Measurements from ENCODE around the gene BOK.

DNA sequence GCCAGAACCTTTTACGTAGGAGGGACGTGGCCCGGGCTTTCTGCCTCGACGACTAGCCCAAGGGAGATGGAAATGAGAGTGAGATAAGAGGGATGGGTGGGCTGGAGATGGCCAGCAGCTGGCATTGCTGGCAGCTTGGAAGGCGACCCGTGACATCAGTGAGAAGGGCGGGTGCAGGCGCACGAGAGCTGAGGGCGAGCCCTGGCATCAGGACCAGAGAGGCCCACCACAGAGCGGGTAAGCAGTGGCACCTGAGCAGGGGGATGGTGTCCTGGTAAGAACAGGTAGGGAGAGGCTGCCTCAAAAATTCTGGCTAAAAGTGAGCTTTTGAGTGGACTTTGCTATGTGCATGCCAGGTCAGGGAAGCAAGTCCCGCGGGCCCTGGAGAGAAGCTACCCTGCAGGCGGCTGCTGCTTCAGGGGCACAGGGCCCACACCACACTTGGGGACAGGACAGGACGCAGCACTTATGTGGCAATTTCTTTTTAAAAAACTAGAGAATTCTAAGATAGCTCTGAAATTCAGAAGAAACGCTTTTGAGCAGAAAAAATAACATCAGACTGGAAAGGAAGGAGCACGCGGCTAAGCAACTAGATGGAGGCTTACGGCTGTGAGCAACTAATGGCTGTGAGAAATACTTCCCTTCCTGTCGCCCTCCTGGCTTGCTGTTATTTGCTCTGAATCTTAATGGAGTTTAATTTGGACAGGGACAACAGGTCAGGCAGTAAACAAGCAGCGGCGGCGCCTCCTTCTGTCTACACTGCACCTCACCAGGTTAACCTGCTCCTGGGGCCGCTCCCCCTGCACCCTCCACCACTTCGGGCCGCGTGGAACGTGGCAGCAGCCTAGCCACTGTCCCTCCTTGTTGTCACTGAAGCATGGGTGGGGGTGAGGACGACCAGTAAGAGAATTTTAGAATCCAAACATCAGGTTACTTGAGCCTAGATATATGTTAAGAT, 57.9 kb downstream of the BOK start:
- TF ChIP-seq, protein P1, sequence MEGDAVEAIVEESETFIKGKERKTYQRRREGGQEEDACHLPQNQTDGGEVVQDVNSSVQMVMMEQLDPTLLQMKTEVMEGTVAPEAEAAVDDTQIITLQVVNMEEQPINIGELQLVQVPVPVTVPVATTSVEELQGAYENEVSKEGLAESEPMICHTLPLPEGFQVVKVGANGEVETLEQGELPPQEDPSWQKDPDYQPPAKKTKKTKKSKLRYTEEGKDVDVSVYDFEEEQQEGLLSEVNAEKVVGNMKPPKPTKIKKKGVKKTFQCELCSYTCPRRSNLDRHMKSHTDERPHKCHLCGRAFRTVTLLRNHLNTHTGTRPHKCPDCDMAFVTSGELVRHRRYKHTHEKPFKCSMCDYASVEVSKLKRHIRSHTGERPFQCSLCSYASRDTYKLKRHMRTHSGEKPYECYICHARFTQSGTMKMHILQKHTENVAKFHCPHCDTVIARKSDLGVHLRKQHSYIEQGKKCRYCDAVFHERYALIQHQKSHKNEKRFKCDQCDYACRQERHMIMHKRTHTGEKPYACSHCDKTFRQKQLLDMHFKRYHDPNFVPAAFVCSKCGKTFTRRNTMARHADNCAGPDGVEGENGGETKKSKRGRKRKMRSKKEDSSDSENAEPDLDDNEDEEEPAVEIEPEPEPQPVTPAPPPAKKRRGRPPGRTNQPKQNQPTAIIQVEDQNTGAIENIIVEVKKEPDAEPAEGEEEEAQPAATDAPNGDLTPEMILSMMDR (conservative IDR thresholded peaks at IDR 0.05; ENCODE audit: low read depth, low read length): no peak
- no peak for TF ChIP-seq POLR2A (IDR thresholded peaks at IDR 0.05; ENCODE audit: low read depth, low read length)
- TF ChIP-seq MAFK (IDR thresholded peaks at IDR 0.05; ENCODE audit: low read depth, low read length): no peak
- TF ChIP-seq CHD1 (IDR thresholded peaks at IDR 0.05; ENCODE audit: low read depth, low read length): no peak
- TF ChIP-seq SMC3 (IDR thresholded peaks at IDR 0.05; ENCODE audit: low read depth, low read length): no peak
- TF ChIP-seq NFE2L2 (IDR thresholded peaks at IDR 0.05; ENCODE audit: low read depth, low read length): no peak
- TF ChIP-seq, protein P2, sequence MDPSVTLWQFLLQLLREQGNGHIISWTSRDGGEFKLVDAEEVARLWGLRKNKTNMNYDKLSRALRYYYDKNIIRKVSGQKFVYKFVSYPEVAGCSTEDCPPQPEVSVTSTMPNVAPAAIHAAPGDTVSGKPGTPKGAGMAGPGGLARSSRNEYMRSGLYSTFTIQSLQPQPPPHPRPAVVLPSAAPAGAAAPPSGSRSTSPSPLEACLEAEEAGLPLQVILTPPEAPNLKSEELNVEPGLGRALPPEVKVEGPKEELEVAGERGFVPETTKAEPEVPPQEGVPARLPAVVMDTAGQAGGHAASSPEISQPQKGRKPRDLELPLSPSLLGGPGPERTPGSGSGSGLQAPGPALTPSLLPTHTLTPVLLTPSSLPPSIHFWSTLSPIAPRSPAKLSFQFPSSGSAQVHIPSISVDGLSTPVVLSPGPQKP (IDR thresholded peaks at IDR 0.05; ENCODE audit: borderline replicate concordance, low read depth, low read length): no peak
- no peak for TF ChIP-seq RCOR1 (IDR thresholded peaks at IDR 0.05; ENCODE audit: insufficient replicate concordance, low read length)
- TF ChIP-seq RFX5 (IDR thresholded peaks at IDR 0.05; ENCODE audit: low read depth, low read length): no peak
- no peak for TF ChIP-seq RAD21 (IDR thresholded peaks at IDR 0.05; ENCODE audit: low read length)
- TF ChIP-seq CEBPB (IDR thresholded peaks at IDR 0.05; ENCODE audit: low read depth, low read length): no peak
